ENCODE data around the gene ZMIZ1. TPM values are rescaled to one million over a fixed set of nuclear protein-coding genes. Genes with fewer than 3 reads are reported as not detected.

ZMIZ1 gene
- total and polyA plus RNA-seq, 2 experiments from 2014 or later, result 48.2 to 78.8 TPM

GRCh38 chr10:79068203-79068561, 584 bp upstream of the ZMIZ1 start:
- H3K27ac ChIP-seq, result peak overlapping the region; percentile 97
- DNase-seq (ENCODE audit: low read depth in 1 of 2, low spot score in 1 of 2), result peak in 1 of 2 donors; percentile 34

GRCh38 chr10:79069325-79070080, 737 bp downstream of the ZMIZ1 start:
- H3K27ac ChIP-seq, result peak overlapping the region; percentile 97
- no peaks in the 10 kb centered on the region for H3K36me3 ChIP-seq
- H3K4me1 ChIP-seq (ENCODE audit: low read depth), result peaks cover 36% of the 10 kb centered on the region
- peak overlapping the region; percentile 97 for H3K4me3 ChIP-seq
- no peak for TF ChIP-seq CTCF (IDR thresholded peaks at IDR 0.05; ENCODE audit: low read depth, low read length)
- no peaks in the 10 kb centered on the region for H3K9me3 ChIP-seq (ENCODE audit: low read depth)
- H3K27me3 ChIP-seq, result no peaks in the 10 kb centered on the region
- DNase-seq (ENCODE audit: low read depth in 1 of 2, low spot score in 1 of 2), result peak; percentile 46 to 66

More at GRCh38 chr10:79068203-79068561, 584 bp upstream of the ZMIZ1 start:
- Histone ChIP-seq H3K9me3 (ENCODE audit: low read depth) (no peaks in the 10 kb centered on the region), H3K27me3 (no peaks in the 10 kb centered on the region), H3K36me3 (no peaks in the 10 kb centered on the region), H3K4me1 (ENCODE audit: low read depth) (peaks cover 24% of the 10 kb centered on the region), H3K4me3 (peak overlapping the region; percentile 97)
- no peak for TF ChIP-seq CTCF (IDR thresholded peaks at IDR 0.05; ENCODE audit: low read depth, low read length)

GRCh38 chr10:79070081-79070605, 1.4 kb downstream of the ZMIZ1 start:
- Histone ChIP-seq H3K27ac (peak overlapping the region; percentile 97), H3K4me3 (peak overlapping the region; percentile 97), H3K4me1 (ENCODE audit: low read depth) (peaks cover 42% of the 10 kb centered on the region), H3K27me3 (no peaks in the 10 kb centered on the region), H3K36me3 (no peaks in the 10 kb centered on the region), H3K9me3 (ENCODE audit: low read depth) (no peaks in the 10 kb centered on the region)
- DNase-seq (ENCODE audit: low read depth in 1 of 2, low spot score in 1 of 2), result peak; percentile 42 to 47
- TF ChIP-seq CTCF (IDR thresholded peaks at IDR 0.05; ENCODE audit: low read depth, low read length), result no peak

GRCh38 chr10:79070606-79071395, 2.0 kb downstream of the ZMIZ1 start:
- Histone ChIP-seq H3K36me3 (no peaks in the 10 kb centered on the region), H3K9me3 (ENCODE audit: low read depth) (no peaks in the 10 kb centered on the region), H3K27ac (peak overlapping the region; percentile 97), H3K27me3 (no peaks in the 10 kb centered on the region), H3K4me3 (peak overlapping the region; percentile 97), H3K4me1 (ENCODE audit: low read depth) (peaks cover 48% of the 10 kb centered on the region)
- TF ChIP-seq CTCF (IDR thresholded peaks at IDR 0.05; ENCODE audit: low read depth, low read length), result peak; percentile 11
- peak; percentile 62 to 97 for DNase-seq (ENCODE audit: low read depth in 1 of 2, low spot score in 1 of 2)

GRCh38 chr10:79071396-79071923, 2.7 kb downstream of the ZMIZ1 start:
- peak in 1 of 2 donors; percentile 94 for DNase-seq (ENCODE audit: low read depth in 1 of 2, low spot score in 1 of 2)
- Histone ChIP-seq H3K27ac (peak overlapping the region; percentile 97), H3K27me3 (no peaks in the 10 kb centered on the region), H3K9me3 (ENCODE audit: low read depth) (no peaks in the 10 kb centered on the region), H3K4me3 (peak overlapping the region; percentile 97), H3K36me3 (no peaks in the 10 kb centered on the region), H3K4me1 (ENCODE audit: low read depth) (peaks cover 49% of the 10 kb centered on the region)
- no peak for TF ChIP-seq CTCF (IDR thresholded peaks at IDR 0.05; ENCODE audit: low read depth, low read length)

Measured in cardiac muscle cell (in vitro differentiated cells and primary cell).